Measurements from ENCODE around the gene SCGB1D1.

SCGB1D1 gene, protein sequence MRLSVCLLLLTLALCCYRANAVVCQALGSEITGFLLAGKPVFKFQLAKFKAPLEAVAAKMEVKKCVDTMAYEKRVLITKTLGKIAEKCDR

DNA sequence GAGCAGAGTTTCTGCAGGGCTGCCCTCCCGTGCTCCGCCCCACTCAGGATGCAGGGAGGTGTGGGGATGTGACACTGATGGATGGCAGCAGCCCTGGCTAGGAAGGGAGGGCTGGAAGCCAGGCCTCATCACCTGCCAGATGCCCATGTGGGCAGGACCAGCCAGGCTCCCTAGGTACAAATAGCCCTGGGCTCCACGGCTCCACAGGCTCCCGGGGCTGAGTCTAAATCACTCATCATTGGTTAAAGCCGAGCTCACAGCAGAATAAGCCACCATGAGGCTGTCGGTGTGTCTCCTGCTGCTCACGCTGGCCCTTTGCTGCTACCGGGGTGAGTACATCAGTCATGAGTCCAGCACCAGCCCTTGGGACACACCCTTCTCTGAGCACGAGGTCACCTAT lies at the start of gene SCGB1D1:
Gene SCGB1D1 (plus strand): TSS at position 206 of the 400 bp plus-strand sequence. CDS start 69 bp downstream, at position 275.
- no peak for DNase-seq

DNA sequence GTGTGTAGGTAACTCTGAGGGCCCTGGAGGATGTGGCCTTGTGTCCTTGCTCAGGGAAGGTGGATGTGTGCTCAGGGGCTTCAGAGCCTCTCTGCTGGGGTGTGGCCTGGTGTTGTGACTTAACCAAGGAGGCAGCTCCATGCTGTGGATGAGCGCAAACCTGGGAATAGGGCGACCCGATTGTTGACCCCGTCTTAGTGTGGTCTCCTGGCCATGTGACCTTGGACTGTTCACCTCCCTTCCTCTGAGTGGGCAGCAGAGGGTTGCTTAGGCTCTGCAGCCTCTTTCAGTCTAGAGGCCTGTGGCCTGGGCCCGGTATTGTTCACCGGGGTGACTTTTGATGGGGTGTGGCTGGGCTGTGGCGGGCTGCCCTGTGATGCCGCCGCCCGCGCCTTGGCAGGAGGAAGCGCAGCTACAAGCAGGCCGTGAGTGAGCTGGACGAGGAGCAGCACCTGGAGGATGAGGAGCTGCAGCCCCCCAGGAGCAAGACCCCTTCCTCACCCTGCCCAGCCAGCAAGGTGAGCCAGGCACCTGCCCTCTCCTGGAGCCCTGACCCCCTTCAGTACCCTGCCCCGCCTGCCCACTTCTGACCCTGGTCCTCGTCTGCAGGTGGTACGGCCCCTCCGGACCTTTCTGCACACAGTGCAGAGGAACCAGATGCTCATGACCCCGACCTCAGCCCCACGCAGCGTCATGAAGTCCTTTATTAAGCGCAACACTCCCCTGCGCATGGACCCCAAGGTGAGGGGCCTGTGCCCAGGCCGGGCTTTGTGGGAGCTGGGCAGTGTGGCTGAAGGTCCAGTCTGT lies 49.5 kb upstream of the SCGB1D1 start:
- DNase-seq = no peak

DNA sequence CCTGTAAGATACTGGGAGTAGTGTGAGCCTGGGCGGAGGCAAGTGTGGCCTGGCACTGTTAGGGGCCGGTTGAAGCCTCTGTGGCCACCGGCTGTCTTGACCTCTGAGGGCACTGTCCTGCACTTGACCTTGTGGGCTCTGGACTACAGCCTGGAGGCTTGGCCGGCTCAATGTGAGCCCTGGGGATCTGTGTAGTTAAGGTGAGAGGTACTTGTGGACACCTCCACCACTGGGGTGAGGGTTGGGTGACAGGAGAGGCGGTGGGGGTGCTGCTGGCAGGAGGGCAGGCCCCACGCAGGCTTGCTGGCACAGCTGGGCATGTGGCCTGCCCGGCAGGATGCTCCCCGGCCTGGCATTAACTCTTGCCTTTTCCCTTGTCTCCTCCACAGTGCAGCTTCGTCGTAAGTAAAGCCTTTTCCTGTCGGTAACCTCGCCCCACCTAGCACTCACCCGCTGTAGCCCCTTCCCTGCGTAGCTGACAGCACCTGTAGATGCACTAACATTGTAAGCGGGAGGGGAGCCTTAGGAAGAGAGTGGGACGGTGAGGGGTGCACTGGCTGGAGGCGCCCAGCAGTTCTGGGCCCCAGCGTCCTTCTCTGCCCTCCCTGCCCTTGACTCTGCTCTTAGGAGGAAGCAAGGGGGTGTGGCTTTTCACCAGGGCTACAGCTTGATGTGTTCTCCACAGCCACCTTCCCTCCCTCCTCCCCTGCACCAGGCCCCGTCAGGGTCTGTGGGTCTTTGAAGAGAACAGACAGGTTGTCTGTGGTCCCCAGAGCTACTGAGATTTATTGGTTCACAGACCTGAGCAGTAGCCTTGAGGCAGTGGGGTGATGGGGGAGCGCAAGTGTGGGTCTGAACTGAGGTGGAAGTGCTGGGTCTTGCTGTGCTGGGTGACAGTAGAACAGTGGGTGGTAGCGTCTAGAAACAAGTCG lies 48.6 kb upstream of the SCGB1D1 start:
- no peak for DNase-seq

DNA sequence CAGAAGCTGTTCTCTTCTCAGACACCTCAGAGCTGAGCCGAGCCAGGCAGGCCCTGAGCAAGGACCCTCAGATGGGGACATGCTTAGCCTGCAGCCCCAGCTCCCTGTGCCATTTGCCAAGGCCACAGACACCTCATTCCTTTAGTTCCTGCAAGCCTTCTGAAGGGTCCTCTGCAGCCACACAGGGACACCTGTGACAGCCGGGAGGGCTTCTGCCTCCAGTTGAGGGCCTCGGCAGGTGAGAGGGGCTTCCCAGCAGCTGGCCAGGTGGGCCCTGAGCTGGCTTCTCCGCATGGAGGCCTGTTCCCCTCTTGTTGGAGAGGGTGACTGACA lies 48.0 kb upstream of the SCGB1D1 start:
- DNase-seq = no peak

DNA sequence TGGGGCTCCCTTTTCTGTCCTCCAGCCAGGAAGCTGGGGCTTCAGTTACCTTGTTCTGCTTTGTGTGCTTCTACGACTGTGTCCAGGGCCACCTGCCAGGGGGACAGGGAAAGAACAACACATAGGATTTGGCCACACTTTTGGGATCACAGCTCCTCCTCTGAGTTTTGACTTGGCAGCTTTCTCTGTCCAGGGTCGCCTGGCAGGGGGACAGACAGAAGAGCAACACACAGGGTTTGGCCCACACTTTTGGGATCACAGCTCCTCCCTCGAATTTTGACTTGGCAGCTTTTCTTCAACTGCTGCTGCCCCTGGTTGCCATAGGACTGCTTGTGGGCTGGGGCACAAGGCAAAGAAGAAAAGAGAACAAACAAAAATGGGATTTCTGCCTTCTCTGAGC lies 47.1 kb upstream of the SCGB1D1 start:
- DNase-seq = no peak

DNA sequence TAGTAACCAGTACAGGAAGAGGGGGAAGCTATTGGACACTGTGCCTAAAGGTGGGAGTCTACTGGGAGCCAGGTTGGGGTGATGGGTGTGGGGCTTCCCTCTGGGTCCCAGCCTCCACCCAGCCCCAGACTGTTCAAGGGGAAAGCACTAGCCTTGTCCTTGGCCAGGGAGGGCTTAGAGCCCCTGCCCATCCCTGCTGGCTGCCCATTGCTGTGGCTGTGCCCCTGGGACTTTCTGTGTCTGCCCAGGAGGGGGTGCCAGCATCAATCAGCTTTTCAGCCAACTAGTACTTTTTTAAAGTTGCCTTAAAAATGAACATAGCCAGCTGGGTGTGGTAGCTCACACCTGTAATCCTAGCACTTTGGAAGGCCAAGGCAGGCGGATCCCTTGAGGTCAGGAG lies 46.3 kb upstream of the SCGB1D1 start:
- DNase-seq = no peak

DNA sequence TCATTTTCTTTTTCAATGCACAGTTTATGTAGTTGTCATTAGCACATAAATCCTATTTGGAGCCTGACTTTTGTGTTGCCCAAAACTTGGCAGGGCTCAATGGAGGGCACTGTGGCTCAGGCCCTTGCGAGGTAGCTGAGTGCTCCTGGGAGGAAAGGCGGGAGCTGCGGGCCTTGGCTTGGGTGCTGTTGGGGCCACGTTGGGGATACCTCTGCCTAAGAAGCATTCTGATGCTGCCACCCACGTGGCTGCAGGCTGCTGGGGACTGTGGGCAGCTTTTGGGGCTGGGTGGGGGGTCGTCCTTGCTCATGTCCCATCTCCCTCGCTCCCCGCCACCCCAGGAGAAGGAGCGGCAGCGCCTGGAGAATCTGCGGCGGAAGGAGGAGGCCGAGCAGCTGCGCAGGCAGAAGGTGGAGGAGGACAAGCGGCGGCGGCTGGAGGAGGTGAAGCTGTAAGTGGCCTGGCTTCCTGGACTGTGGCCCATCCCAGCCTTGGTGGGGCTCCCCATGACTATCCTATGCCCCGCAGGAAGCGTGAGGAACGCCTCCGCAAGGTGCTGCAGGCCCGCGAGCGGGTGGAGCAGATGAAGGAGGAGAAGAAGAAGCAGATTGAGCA lies 45.3 kb upstream of the SCGB1D1 start:
- DNase-seq = no peak

DNA sequence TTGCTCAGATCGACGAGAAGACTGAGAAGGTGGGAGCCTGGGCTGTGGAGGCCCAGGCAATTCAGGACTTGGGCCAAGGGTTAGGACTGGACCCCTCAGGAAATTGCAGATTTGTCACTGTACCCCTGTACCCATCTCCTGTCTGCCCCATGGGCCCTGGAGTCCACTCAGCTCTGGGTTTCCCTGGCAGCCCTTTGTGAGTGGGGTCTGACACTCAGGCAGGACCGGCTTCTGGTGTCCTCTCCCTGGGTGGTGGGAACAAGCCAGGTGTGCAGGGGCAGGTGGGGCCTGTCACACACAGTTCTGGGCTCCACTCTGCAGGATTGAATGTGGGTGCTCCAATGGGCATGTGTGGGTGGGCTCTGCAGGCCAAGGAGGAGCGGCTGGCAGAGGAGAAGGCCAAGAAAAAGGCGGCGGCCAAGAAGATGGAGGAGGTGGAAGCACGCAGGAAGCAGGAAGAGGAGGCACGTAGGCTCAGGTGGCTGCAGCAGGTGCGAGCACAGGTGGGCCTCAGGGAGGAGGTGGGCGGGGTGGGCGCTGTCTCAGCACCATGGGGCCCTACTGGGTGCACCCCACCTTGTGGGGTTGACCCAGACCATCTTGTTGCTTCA lies 44.6 kb upstream of the SCGB1D1 start:
- DNase-seq = no peak

DNA sequence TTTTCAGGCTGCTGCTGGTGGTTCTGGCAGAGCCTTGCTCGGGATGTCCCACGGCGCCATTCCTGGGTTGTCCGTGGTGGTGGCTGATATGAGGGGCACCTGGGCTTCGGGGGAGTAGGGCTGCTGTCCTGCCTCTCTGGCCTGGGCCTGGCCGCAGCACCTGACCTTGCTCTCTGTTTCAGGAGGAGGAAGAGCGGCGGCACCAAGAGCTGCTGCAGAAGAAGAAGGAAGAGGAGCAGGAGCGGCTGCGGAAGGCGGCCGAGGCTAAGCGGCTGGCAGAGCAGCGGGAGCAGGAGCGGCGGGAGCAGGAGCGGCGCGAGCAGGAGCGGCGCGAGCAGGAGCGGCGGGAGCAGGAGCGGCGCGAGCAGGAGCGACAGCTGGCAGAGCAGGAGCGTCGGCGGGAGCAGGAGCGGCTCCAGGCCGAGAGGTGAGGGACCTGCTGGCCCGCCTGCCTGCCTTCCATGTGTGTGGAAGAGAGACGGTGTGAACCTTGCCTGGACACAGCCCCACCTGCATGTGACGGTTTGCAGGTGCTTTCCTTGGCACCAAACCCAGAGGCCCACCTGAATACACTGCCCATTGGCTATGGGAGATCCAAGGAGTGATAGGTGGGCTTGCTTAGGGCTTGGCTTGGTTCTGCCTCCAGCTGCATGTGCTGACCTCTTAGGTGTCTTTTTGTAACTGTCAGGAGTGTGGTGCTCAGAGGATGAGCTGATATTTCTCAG lies 43.4 kb upstream of the SCGB1D1 start:
- peak in 1 of 2 experiments; percentile 14 for DNase-seq

DNA sequence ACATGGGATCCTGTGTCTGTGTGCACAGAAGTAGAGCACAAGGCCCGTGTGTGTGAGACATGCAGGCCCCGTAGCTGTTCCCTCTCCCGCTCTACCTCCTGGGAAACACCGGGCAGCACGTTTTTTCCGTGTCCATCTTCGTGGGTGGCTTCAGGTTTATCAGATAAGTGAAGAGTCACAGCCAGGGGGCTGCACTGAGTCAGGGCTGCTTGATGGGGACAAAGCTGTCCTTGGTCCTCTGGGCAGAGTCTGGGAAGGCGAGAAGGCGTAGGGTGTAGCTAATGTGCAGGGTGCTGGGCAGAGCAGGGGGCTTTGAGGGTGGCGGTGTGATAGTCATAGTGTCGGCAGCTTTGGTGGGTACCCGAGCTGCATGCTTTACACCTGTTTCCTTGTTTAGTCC lies 42.5 kb upstream of the SCGB1D1 start:
- no peak for DNase-seq

DNA sequence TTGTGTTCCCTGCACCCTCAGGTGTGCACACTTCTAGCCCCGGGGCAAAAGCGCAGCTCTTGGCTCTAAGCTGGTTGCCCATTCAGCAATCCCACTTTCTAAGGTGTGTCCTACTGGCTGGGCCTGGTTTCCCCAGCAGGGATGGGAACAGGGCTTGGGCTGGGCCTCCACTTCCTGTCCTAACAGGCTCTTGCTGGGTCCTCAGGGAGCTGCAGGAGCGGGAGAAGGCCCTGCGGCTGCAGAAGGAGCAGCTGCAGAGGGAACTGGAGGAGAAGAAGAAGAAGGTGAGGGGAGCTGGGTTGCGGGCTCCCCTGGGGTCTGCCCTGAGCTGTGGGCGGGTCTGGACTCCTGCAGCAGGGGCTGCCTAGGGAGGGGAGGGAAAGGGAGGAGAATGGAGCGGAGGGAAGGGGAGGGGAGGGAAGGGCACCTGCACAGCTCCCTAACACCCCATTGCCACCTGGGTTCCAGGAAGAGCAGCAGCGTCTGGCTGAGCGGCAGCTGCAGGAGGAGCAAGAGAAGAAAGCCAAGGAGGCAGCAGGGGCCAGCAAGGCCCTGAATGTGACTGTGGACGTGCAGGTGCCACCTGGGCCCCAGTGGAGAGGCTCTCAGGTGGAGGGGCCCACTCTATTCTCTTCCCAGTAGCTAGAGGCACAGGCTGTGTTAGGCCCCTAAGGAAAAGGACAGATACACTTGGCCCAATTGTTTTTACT lies 41.6 kb upstream of the SCGB1D1 start:
- no peak for DNase-seq

DNA sequence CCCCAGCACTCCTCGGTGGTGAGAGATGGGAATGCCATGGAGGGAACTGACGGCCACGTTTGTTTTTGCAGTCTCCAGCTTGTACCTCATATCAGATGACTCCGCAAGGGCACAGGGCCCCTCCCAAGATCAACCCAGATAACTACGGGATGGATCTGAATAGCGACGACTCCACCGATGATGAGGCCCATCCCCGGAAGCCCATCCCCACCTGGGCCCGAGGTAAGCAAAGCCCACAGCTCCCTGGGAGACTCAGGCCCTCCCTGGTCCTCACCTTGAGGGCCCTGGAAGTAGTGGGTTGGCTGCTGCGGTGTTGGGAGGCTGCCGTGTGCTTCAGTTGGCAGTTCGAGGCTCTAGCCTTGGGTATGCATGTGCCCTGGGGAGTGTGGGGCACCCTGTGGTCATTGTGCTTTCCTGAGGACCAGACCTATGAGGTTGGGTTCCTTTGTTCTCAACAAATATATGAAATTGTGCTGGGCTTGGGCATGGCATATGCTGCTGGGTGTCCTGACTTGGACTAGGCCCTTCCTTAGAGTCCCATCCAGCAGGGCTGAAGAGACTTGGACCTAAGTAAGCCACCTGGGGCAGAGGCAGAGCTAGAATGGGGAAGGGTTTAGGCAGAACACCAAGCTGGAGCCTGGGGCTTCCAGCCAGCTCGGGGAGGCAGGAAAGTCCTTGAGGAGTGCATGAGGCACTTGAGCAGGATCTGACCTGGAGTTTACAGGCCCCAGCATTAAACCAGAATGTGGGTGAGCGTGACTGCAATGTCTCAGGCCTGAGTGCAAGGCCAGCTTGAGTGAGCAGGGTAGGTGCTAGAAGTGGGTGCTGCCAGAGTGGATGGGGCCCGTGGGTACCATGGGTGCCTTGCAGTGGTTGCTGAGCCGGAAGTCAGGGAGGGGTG lies 39.8 kb upstream of the SCGB1D1 start:
- DNase-seq = no peak

DNA sequence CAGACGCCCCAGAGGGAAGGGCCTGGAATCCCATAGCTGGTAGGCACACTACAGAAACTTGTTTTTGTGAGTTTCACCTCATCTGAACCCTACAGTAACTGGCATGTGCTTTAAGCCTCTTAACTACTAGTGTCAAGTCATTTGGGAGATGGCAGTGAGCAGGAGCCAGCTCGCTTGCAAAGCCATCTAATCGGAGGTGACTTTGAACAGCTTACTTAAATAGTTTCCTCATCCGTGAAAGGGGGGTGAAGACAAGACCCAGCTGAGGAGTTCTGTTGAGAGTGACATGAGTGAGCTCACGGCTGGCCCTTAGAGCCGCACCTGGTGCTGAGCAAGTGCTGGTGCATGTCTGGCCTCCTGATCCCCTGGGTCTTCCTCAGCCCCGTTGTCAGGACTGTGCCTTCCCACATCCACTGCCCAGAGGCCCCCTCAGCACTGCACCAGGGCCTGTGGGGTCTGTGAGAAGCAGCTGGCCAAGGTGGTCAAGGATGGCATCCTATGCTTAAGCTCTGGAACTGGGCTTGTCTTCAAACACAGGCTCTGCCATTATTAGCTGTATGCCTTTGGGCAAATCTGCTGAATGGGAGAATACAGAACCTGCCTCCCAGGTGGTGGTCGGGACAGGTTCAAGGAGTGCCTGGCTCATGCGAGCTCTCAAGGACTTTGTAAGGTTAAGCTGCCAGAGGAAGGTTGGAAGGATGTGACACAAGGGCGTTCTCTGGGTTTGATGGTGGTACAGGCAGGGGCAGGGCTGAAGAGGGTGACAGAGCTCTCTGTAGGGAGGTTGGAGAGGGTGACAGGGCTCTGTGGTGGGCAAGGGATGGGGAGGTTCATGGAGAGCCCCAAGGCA lies 38.9 kb upstream of the SCGB1D1 start:
- no peak for DNase-seq

DNA sequence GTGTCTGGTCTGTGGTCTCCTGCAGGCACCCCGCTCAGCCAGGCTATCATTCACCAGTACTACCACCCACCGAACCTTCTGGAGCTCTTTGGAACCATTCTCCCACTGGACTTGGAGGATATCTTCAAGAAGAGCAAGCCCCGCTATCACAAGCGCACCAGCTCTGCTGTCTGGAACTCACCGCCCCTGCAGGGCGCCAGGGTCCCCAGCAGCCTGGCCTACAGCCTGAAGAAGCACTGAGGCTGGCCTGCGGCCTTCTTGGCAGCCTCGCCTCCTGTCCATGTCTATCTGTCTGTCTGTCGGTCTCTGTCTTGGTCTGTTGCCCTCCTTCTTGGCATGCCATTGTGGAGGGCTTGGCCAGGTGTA lies 38.3 kb upstream of the SCGB1D1 start:
- DNase-seq = no peak

DNA sequence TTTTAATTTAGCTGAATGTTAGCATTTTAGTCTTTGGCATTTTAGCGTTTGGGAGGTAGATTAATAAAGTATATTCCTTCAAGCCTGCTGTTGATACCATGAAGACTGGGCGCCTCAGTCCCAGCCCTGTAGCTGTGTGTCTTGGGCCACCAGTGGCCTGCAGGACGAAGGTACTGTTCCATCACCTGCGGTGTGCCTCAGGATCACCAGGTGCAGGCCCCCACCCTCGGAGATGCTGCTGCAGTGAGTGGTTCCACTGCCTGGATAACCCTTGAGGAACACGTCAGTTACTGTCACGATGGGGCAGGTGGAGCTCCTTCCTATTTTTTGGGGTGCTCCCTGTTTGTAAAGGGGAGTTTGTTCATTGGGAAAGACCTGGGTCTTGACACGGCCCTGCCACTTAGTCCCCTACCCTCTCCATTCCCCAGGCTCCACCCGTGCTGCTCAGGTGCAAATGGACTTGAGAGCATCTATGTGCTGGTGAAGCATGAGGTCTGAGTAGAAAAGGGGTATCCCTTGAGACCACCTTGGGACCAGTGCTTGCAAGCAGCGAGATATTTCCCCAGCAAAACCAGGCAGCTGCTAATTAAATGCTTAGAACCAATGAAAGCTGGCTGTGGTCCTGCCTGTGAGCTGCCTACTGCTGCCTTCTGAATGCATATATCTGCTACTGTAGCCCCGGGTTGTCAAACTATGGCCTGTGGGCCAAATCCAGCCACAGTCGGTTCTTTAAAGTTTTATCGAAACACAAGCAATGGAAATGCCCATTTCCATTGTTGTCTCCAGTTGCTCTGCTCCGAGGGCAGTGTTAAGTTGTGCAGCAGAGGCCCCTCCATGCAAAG lies 37.5 kb upstream of the SCGB1D1 start:
- no peak for DNase-seq

DNA sequence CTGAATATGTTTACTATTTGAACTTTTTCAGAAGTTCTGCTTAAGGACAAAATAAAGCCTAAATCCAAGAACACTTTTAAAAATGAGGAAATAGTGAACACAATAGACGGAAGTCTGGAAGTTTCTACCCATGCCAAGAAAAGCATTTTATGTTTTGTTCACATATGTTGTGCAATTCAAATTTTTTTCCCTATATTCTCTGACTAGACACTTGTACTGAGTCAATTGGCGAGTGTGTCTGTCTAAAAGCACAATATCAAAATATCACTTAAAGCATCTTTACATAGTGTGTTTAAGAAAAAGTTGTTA lies 37.0 kb upstream of the SCGB1D1 start:
- DNase-seq = no peak

DNA sequence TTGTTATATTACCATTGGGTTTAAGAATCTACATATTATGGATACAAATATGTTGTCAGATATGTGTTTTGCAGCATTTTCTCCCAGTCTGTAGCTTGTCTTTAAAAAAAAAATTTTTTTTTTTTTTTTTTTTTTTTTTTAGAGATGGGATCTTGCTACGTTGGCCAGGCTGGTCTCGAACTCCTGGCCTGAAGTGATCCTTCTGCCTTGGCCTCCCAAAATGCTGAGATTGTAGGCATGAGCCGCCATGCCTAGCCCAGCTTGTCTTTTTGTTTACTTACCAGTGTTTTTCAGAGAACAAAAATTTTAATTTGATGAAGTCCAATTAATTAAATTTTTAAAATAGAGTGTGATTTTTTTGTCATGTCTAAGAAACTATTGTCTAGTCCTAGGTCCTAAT lies 36.4 kb upstream of the SCGB1D1 start:
- no peak for DNase-seq

DNA sequence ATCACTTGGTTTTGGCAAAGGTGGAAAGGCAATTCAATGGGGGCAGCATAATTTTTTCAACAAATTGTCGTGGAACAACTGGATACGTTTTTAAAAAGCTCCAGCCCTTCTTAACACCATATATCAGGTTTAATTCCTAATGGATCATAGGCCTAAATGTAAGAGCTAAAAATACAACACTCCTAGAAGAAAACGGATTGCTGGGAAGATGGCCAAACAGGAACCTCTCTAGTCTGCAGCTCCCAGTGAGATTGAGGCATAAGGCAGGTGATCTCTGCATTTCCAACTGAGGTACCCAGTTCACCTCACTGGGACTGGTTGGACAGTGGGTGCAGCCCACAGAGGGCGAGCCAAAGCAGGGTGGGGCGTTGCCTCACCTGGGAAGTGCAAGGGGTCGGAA lies 32.4 kb upstream of the SCGB1D1 start:
- DNase-seq = no peak

DNA sequence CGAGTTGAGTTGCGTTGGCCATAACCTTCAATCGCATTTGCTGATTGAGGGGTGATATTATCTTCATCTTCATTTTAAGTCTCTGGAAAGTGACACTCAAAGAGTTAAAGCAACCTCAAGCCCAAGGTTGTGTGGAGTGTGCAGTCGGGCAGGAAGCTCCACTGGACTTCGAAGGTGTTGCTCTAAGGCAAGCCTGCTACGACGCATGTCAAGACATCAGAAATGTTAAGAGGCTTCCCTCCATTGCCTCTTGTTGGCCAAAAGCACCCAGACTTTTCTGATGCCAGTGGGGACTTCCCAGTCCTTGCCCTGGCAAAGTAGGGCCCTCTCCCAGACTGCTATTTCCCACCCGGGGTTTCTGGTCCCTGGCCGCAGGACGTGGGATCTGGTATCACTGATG lies 23.6 kb upstream of the SCGB1D1 start:
- DNase-seq = no peak

Data from cerebellar nuclear complex (tissue), 1 donor.